Tibial nerve (tissue), 4 donors: ENCODE measurements around the gene SKIC8. TPM values are rescaled to one million over a fixed set of nuclear protein-coding genes. Genes with fewer than 3 reads are reported as not detected.

Experiments
- DNase-seq, 2 donors: peaks; one replicate each; pipeline ENCODE4 v3.0.0-alpha.2; 2019; ENCODE audit warnings: low spot score in 2 of 2
- H3K27ac ChIP-seq, 4 donors: fragments of 200-600 bp; sonication (generic) in 3 of 4; one replicate each; pipeline ENCODE4 v1.5.1; 2017 to 2019; ENCODE audit warnings: mild to moderate bottlenecking in 1 of 4
- H3K27me3 ChIP-seq, 2 donors: fragments of 200-600 bp; sonication (generic) in 1 of 2; one replicate each; pipeline versions ENCODE4 v1.5.1 to v1.6.0; 2017 to 2019
- H3K36me3 ChIP-seq, 3 donors: fragments of 200-600 bp; sonication (generic); one replicate each; pipeline ENCODE4 v1.5.1; 2018 to 2019
- H3K4me1 ChIP-seq, 4 donors: fragments of 200-600 bp; sonication (generic) in 3 of 4; one replicate each; pipeline ENCODE4 v1.5.1; 2017 to 2019
- H3K4me3 ChIP-seq, 4 donors: fragments of 200-600 bp; sonication (generic) in 3 of 4; one replicate each; pipeline ENCODE4 v1.5.1; 2017 to 2019; ENCODE audit warnings: mild to moderate bottlenecking in 1 of 4, moderate library complexity in 1 of 4
- H3K9me3 ChIP-seq, 4 donors: fragments of 200-600 bp; sonication (generic) in 3 of 4; one replicate each; pipeline ENCODE4 v1.5.1; 2017 to 2019
- EP300 ChIP-seq, 2 donors: sonication (generic); formaldehyde crosslinking; IDR thresholded peaks; one replicate each; pipeline ENCODE4 v1.6.1; 2017; ENCODE audit warnings: antibody characterized with exemption in 2 of 2, mild to moderate bottlenecking in 1 of 2
- POLR2A ChIP-seq, 2 donors: fragments of 450-650 bp; IDR thresholded peaks; one replicate each; pipeline ENCODE4 v1.6.1; 2017; ENCODE audit warnings: antibody characterized with exemption in 2 of 2, mild to moderate bottlenecking in 2 of 2, moderate library complexity in 2 of 2
- WGBS, 2 donors: methylation state at CpG; one replicate each; pipeline ENCODE4 v1.1.5; 2018; 5-methylcytosine and 5-hydroxymethylcytosine counted together
- total RNA-seq, 4 donors: library from RNA; depleted of rRNA; stranded (reverse); fragments of >200 nt; gene quantifications; one replicate each; pipeline ENCODE4 v1.1.0, GENCODE V29; 2016
- TF ChIP-seq, protein P1 (sequence below), 5 experiments: fragments of 200-600 bp in 3 of 5; fragments of 450-650 bp in 2 of 5; sonication (generic) in 3 of 5; IDR thresholded peaks; one replicate each; pipeline ENCODE4 v1.5.1; 2016 to 2019; ENCODE audit warnings: antibody characterized with exemption in 5 of 5, mild to moderate bottlenecking in 3 of 5, moderate library complexity in 2 of 5

Gene SKIC8
- total RNA-seq, 4 donors from 2014 or later, result 50.3 to 75.1 (median 55.5) TPM

DNA sequence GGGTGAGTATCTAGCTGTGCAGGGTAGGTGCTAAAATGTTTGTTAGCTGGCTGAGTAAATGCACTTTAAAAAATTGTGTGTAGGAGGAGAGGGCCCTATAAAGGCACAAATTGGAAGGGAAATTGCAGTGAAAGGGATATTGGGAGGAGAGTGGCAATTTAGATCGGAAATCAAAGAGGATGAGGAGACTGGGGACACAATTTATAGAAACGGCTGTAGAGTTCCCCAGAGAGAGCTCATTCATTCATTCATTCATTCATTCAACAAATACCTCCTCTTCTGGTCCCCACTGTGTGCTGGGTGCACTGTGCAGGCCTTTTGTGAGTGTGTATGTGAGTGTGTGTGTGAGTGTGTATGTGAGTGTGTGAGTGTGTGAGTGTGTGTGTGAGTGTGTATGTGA is 32.6 kb downstream of the SKIC8 start:
- no peak for DNase-seq
- Histone ChIP-seq H3K9me3 (no peaks in the 10 kb centered on the region), H3K27ac (no peak overlapping the region), H3K4me3 (no peak overlapping the region), H3K36me3 (no peaks in the 10 kb centered on the region), H3K4me1 (peaks cover 0 to 25% (median 12%) of the 10 kb centered on the region in 4 donors), H3K27me3 (no peaks in the 10 kb centered on the region)
- TF ChIP-seq POLR2A (IDR thresholded peaks at IDR 0.05) (no peak), EP300 (IDR thresholded peaks at IDR 0.05) (no peak)
- TF ChIP-seq, protein P1, sequence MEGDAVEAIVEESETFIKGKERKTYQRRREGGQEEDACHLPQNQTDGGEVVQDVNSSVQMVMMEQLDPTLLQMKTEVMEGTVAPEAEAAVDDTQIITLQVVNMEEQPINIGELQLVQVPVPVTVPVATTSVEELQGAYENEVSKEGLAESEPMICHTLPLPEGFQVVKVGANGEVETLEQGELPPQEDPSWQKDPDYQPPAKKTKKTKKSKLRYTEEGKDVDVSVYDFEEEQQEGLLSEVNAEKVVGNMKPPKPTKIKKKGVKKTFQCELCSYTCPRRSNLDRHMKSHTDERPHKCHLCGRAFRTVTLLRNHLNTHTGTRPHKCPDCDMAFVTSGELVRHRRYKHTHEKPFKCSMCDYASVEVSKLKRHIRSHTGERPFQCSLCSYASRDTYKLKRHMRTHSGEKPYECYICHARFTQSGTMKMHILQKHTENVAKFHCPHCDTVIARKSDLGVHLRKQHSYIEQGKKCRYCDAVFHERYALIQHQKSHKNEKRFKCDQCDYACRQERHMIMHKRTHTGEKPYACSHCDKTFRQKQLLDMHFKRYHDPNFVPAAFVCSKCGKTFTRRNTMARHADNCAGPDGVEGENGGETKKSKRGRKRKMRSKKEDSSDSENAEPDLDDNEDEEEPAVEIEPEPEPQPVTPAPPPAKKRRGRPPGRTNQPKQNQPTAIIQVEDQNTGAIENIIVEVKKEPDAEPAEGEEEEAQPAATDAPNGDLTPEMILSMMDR (IDR thresholded peaks at IDR 0.05), result no peak
- WGBS, 2 donors, result 70 to 75% methylated on average over 2 of the region's 2 CpGs

DNA sequence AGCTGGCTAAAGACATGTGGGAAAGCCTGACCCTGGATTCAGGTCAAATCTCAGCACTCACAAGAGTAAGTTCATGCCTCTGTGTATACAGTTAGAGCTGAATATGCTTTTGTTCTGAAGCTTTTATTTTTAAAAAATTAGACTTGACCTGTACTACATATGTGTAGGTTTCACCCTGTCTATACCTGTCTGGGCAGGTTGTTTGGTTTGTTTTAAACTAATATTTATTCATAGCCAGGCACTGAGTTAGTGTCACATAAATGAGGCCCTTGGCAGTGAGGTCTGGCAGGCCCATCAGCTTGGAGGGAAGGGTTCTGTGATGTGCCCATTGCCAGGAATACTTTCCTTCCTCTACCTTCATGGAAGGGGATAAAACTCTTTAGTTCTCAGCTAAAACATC is 33.2 kb downstream of the SKIC8 start:
- H3K9me3 ChIP-seq, result no peaks in the 10 kb centered on the region
- no peaks in the 10 kb centered on the region for H3K27me3 ChIP-seq
- H3K4me3 ChIP-seq, result no peak overlapping the region
- no peak overlapping the region for H3K27ac ChIP-seq
- no peak for TF ChIP-seq EP300 (IDR thresholded peaks at IDR 0.05)
- TF ChIP-seq, protein P1 (IDR thresholded peaks at IDR 0.05), result no peak
- no peak for TF ChIP-seq POLR2A (IDR thresholded peaks at IDR 0.05)
- no peak for DNase-seq
- peaks cover 0 to 25% (median 12%) of the 10 kb centered on the region in 4 donors for H3K4me1 ChIP-seq
- H3K36me3 ChIP-seq, result no peaks in the 10 kb centered on the region

DNA sequence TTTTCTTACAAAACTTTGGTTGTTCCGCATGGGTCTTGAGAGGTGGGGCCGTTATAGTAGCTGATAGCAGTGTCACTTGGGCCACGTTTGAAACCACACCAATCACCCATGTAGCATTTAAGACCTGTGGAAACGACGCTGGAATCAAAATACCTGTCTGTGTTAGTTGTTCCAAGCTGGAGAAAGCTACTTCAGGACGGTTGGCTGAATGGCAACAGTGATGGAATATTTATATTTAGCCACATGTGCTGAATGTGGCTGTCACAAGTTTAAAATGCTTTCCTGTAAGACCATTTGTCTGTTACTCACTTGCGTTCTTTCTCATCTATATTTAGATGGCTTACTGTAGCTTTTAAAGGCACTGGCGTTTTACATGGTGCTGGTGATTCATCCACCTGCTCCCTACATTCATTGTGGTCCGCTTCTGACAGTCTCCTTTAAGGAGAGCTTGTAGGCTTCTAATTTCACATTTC is 33.6 kb downstream of the SKIC8 start:
- H3K4me3 ChIP-seq, result peak overlapping the region in 1 of 4 donors; percentile 67

DNA sequence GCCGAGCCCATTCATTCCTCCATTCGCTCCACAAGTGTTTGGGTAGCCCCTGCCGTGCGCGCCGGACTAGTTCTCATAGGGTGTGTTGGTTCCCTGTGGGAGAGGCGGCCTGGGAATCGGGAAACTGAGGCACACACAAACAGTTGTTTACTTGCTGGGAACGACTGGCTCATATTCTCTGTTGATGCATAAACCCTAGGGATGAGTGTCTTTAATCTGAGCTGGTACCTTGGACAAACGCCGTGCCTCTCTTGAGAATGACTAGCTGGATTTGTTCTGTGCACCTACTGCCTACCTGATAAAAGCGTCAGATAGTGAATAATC is 34.3 kb downstream of the SKIC8 start:
- Histone ChIP-seq H3K9me3 (no peaks in the 10 kb centered on the region), H3K27me3 (no peaks in the 10 kb centered on the region), H3K4me1 (peaks cover 0 to 30% (median 12%) of the 10 kb centered on the region in 4 donors), H3K36me3 (no peaks in the 10 kb centered on the region), H3K27ac (peak overlapping the region; percentile 4 to 84 (median 70)), H3K4me3 (peak overlapping the region; percentile 44 to 78 (median 72))
- 45 to 57% methylated on average over 12 of the region's 12 CpGs for WGBS, 2 donors
- no peak for DNase-seq
- TF ChIP-seq POLR2A (IDR thresholded peaks at IDR 0.05) (no peak), EP300 (IDR thresholded peaks at IDR 0.05) (no peak)
- TF ChIP-seq, protein P1 (IDR thresholded peaks at IDR 0.05), result no peak

More for the DNA sequence above, 33.6 kb downstream of the SKIC8 start:
- Histone ChIP-seq H3K27ac (no peak overlapping the region), H3K4me1 (peaks cover 0 to 27% (median 12%) of the 10 kb centered on the region in 4 donors), H3K27me3 (no peaks in the 10 kb centered on the region), H3K36me3 (no peaks in the 10 kb centered on the region), H3K9me3 (no peaks in the 10 kb centered on the region)
- no peak for DNase-seq
- TF ChIP-seq EP300 (IDR thresholded peaks at IDR 0.05) (no peak), POLR2A (IDR thresholded peaks at IDR 0.05) (no peak)
- TF ChIP-seq, protein P1 (IDR thresholded peaks at IDR 0.05), result no peak
- WGBS, 2 donors, result 76 to 77% methylated on average over 9 of the region's 9 CpGs

DNA sequence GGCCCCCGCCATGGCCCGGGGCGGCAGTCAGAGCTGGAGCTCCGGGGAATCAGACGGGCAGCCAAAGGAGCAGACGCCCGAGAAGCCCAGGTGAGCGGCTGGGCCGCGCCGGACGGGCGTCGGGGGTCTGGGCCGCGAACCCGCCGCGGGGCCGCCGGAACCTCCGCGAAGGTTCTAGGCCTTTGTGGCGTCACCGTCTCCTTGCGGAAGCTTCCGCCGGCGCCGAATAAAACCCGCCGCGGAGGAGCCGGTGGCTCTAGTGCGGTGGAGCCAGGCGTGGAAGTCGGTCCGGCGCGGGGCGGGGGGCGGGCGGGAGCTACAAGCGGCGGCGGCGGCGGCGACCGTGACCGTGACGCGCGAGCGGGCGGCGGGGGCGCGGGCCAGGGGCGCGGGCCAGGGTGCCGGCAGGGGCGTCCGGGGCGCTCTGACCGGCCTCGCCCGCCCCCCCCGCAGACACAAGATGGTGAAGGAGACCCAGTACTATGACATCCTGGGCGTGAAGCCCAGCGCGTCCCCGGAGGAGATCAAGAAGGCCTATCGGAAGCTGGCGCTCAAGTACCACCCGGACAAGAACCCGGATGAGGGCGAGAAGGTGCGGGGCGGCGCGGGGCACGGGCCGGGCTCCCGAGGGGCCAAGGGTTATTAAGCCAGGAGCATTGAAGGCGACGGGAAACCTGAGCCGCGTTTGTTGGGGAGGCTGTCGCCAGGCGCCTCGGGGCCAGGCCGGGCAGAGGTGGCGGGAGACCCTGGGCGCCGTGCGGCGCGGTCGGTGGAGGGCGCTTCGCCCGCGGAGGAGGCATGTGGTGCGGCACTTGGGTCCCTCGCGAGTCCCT is 34.9 kb downstream of the SKIC8 start, which contains the start of gene DNAJA4:
TSS of gene DNAJA4 (plus strand) at position 259 of the 833 bp plus-strand sequence. CDS start at position 461, 202 bp downstream.
- Histone ChIP-seq H3K4me1 (peaks cover 0 to 30% (median 12%) of the 10 kb centered on the region in 4 donors), H3K27me3 (no peaks in the 10 kb centered on the region), H3K9me3 (no peaks in the 10 kb centered on the region), H3K4me3 (peak within 1 kb of the TSS; percentile 44 to 78 (median 72)), H3K36me3 (no peaks in the 10 kb centered on the region), H3K27ac (peak within 1 kb of the TSS; percentile 60 to 84 (median 76))
- DNase-seq, result peak; percentile 23 to 38
- TF ChIP-seq, protein P1 (IDR thresholded peaks at IDR 0.05), result no peak
- TF ChIP-seq POLR2A (IDR thresholded peaks at IDR 0.05) (peak in 1 of 2 donors; percentile 23), EP300 (IDR thresholded peaks at IDR 0.05) (no peak)
- 2 to 6% methylated on average over 31 to 37 of the region's 107 CpGs for WGBS, 2 donors
